NCI-H1105 treated with DMSO at 0.1 percent for 48 hours (cell line): ENCODE data around the gene SMARCA1.
"Not testable (repeated sequence)": the region's sequence is repeated elsewhere in the genome, so short reads cannot be mapped to it uniquely, and the experiment has no call there.

Source experiments
- DNase-seq: peaks from one replicate; lab custom pipeline; 2025; lab: John Stamatoyannopoulos, UW

SMARCA1 gene

DNA sequence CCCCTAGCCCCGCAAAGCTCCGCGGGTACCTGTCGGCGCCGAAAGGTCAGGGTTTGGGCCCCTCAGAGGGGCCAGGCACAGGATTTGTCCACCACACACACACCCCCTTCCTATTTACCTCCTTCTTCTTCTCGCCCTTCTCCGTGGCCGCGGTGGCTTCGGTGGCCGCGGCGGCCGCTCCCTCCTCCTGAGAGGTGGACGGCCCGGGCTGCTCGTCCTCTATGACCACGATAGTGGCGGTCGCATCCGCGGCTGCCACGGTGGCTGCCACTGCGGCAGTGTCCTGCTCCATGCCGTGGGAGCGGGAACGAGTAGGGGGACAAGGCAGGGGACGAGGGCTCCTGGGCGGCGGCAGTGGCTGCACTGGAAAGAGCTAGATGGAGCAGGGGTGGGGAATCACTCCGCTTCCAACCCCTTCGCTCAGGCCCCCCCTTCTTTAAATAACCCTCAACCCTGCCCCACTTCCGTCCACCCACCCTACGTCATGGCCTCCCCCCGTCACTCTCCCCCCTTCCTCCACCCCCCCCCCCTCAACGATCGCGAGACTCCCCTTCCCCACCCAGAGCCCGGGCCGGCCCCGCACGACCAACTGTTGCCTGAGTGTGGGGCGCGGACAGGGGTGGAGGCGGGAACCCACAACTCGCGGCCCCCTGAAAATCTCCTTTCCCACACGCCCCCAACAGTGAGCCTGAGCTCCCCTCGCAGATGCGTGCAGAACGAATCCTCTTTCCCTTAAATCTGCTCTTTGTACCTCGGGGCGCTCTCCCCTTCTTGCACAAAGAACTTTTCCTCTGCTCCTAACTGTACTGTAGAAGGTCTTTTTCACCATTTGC lies at the start of gene SMARCA1:
Gene SMARCA1, minus strand, starts transcription at position 412 of the 833 bp plus-strand sequence. Its CDS starts 120 bp downstream, at position 292.
- no peak for DNase-seq

DNA sequence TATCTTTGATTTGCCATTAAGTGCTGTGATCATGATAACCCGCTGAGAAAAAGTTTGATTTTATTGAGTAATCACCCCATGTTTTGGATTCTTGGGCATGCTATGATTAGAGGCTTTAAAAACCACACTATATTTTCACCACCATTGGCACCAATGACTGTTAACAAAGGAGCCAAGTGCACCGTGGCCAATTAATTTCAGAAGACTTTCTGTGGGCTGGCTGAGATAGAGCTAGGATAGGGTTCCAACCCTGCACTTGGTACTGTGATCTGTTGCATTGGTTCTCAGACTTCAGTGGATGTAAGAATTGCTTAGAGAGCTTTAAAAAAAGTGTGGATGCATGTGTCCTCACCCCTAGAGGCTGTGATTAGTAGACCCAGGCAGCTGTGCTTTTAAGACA lies 49.1 kb upstream of the SMARCA1 start:
- no peak for DNase-seq

- no peak for DNase-seq
These were observed 45.1 kb upstream of the SMARCA1 start for GRCh38 chrX:129568349-129568748.

GRCh38 chrX:129566073-129566472 lies 42.8 kb upstream of the SMARCA1 start:
- no peak for DNase-seq

GRCh38 chrX:129565046-129565650 lies 41.9 kb upstream of the SMARCA1 start:
- DNase-seq, result peak; percentile 15

GRCh38 chrX:129564345-129564744 lies 41.1 kb upstream of the SMARCA1 start:
- not testable (repeated sequence) for DNase-seq

DNA sequence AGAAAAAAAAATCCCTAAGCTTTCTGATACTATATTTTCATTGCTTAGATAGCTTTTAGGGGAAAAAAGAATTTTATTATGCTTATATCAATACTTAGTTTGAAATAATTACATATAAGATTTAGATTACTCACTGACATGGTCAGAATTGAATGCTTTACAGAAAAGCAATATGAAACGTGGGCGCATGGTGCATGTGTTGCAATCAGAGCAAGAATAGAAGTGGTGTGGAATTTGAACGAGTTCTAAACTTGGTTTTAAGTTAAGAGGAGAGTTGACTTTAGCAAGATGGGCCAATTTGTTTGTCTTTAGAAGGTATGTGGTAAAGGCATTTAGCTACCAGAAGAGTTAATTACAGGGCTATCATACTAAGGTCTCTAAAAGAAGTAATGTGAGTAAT lies 38.2 kb upstream of the SMARCA1 start:
- no peak for DNase-seq

DNA sequence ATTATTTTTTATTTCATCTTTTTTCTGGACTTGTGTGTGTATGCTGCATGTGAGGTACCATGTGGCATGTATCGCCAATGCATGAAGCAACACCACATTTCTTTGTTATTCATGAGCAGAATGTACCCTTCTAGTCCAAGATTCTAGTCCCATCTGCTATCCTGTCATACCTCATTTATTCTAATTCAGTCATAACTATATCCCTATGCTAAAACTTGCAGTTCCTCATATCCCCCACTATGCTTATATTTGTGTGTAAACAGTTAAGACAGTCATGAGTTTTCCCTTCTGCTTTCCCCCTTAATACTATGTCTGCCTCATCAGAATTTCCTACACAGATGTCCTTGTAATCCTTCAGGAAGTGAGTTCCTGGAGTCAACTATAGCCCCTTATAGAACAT lies 36.5 kb upstream of the SMARCA1 start:
- no peak for DNase-seq

DNA sequence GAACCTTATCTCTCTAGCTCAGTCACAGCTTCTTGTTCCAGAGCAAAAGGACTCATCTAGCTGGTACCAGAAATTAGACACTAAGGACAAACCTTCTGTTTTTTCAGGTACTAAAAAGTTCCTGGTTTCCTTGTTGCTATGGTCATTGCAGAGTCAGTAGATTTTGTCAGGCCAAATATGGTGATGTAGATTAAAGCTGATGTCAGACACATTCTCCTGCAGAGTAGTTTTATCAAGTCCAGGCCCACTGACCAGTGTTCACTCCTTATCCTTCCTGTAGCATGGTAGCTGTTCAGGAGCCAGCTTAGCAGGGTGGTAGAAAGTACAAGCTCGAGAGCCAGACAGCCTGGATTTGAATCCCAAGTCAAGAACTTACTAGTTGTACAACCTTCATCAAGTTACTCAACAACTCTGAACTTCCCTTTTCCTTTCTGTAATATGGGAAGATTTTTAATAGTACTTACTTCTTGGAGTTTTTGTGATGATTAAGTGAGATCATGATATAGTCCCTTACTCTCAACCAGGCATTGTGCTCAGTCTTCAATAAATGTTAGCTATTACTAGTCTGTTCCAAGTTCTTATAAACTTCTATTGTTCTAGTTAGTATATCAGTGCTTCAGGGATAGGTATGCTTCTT lies 34.7 kb upstream of the SMARCA1 start:
- DNase-seq, result no peak

DNA sequence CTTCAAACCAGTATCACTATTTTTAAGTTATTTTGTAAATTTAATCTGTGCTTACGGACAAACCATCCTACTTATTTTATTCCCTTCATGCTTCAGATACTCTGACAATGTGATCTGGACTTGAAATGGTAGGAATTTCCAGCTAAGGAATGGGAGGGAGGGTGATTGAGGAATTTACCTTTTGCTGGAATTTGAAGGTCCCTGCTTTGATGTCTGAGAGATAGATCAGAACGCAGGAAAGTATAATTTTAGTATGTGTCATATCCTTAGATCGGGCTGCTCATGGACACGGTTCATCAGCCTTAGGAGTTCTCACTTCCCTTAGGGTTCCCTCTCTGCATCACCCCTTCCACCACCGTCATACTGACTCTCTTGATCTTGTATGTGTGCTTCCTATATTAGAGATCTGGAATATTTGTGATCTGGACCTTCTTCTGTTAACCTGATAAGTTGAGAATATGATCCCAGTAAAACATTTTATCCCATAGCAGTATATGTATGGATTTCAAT lies 33.6 kb upstream of the SMARCA1 start:
- no peak for DNase-seq

DNA sequence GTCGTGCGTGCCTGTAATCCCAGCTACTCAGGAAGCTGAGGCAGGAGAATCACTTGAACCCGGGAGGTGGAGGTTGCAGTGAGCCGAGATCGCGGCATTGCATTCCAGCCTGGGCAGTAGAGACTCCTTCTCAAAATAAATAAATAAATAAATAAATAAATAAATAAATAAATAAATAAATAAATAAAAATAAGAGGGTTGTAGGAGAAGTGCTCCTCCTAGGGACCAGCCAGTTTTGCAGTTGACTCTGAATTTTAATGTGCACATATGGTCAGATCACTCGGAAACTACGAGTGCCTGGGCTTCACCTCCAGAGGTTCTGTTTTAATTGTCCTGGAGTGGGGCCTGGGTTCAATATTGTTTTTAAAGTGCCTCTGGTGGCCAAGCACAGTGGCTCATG lies 31.5 kb upstream of the SMARCA1 start:
- DNase-seq, result not testable (repeated sequence)

DNA sequence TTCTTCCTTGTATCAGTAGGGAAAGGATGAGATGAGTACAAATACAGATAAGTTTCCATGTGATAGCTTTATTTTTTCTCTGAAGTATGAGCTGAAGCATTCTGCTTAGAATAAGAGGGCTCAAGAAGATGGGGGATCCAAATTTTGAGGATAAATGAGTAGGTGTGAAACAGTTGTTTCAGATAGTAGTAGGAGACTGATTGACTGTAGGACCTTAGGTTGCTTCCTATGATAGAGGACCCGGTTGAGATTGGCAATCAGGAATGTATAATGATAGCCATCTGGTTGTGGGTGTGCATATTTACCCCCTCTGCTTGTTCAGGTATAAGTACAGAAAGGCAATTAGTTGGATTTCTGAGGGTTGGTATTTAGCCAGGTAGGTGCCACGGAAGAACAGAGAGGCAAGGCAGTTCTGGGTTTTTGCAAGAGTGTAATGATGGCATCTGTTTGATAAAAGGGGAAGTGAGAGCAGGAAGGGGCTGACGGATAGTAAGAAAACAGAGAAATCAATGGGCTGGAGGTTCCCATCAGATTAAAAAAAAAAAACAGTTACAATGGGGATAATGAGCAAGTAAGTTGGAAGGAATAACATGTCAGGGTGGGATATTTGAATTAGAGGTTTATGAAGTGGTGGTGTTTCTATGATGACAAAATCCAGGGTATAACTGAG lies 30.5 kb upstream of the SMARCA1 start:
- DNase-seq, result no peak

- DNase-seq, result no peak
These were observed 25.8 kb upstream of the SMARCA1 start for GRCh38 chrX:129549124-129549523.

- no peak for DNase-seq
These were observed 22.1 kb upstream of the SMARCA1 start for GRCh38 chrX:129545408-129545807.

DNA sequence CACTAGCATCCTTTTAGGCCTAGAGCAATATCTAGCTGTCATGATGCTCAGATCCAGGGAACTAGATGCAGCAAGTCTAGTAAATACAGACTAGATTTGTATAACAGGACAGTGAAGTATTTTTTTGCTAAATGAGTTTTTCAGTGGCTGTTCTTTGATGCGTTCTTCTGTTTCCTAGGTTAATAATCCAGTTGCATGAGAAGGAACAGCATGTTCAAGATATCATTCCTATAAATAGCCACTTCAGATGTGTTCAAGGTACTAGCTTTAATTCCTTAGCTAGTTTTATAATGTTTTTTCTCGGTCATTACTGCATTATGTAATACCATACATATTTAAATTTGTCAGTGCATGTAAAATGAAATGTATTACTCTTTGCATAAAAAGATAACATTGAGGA lies 21.5 kb upstream of the SMARCA1 start:
- no peak for DNase-seq

- peak; percentile 3 for DNase-seq
These were observed 17.5 kb upstream of the SMARCA1 start for GRCh38 chrX:129540722-129541184.

GRCh38 chrX:129540068-129540653 lies 16.9 kb upstream of the SMARCA1 start, which contains the start of gene OCRL:
TSS of gene OCRL (plus strand) at chrX:129540259. CDS start at chrX:129540440, 181 bp downstream.
- peak; percentile 58 for DNase-seq

GRCh38 chrX:129534816-129535578 lies 11.7 kb upstream of the SMARCA1 start:
- DNase-seq, result no peak

DNA sequence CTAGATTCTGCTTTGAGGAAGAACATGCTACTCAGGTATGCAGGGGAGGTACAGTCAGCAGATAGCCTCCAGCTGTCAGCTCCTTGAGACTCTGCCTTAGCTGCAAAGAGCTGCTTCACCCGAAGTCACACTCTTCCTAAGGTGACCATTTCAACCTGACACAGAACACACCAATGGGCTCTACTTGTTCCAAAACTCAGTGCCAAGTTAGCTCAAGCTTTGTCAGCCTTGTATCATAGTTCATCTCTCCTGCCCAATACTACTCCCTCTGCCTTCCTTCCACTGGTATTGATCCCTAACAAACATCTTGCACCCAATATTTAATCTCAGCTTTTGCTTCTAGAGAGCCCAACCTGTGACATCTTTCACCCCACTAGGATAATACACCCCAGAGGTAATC lies 7.8 kb upstream of the SMARCA1 start:
- no peak for DNase-seq

DNA sequence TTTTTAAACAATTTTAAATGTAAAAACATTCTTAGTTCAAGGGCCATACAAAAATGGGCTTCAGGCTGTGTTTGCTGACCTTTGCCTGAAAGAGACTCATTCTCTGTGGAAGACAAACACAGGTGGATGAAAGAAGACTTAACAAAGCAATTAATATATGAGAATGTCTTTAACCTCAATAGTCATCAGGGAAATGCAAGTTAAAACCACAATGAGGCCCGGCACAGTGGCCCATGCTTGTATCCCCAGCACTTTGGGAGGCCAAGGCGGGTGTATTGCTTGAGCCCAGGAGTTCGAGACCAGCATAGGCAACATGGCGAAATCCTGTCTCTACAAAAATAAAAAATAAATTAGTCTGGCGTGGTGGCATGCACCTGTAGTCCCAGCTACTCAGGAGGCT lies 7.1 kb upstream of the SMARCA1 start:
- DNase-seq, result no peak
